Peyer's patch (tissue), 4 donors: Measurements from ENCODE around the gene SCCPDH.

Experiments
- CTCF ChIP-seq, 6 experiments: fragments of 450-650 bp in 4 of 6; fragments of 200-600 bp in 2 of 6; sonication (generic) in 1 of 6; IDR thresholded peaks; one replicate each; pipeline ENCODE4 v1.5.1; 2017 to 2019; ENCODE audit warnings: antibody characterized with exemption in 6 of 6, mild to moderate bottlenecking in 3 of 6, moderate library complexity in 1 of 6
- POLR2A ChIP-seq, 2 donors: fragments of 450-650 bp; IDR thresholded peaks; one replicate each; pipeline ENCODE4 v1.5.1; 2017; ENCODE audit warnings: antibody characterized with exemption in 2 of 2, mild to moderate bottlenecking in 2 of 2, moderate library complexity in 2 of 2

DNA sequence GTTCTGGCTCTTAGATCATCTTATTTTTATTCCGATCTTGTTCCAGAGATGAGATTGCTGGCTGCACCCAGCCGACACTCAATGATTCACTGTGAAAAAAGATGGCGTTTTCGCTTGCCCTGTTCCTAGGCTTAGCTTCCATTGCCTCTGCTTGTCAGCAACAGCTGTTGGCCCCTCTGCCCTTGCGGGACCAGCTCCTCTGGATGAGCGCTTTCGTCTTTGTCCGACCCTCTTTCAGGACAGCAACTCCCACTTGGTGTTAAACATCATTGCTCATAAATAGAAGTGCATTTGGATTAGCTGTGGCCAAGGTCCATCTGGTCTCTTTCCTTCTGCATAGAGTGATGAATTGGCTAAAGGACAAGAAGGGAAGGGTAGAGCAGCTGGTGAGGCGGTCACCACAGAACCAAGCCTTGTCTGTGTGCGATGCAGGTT, 43.5 kb upstream of the SCCPDH start:
- TF ChIP-seq CTCF (IDR thresholded peaks at IDR 0.05), result no peak
- TF ChIP-seq POLR2A (IDR thresholded peaks at IDR 0.05), result peak in 1 of 2 donors; percentile 31
